Measurements from ENCODE around the gene TLE3.

TLE3 gene

DNA sequence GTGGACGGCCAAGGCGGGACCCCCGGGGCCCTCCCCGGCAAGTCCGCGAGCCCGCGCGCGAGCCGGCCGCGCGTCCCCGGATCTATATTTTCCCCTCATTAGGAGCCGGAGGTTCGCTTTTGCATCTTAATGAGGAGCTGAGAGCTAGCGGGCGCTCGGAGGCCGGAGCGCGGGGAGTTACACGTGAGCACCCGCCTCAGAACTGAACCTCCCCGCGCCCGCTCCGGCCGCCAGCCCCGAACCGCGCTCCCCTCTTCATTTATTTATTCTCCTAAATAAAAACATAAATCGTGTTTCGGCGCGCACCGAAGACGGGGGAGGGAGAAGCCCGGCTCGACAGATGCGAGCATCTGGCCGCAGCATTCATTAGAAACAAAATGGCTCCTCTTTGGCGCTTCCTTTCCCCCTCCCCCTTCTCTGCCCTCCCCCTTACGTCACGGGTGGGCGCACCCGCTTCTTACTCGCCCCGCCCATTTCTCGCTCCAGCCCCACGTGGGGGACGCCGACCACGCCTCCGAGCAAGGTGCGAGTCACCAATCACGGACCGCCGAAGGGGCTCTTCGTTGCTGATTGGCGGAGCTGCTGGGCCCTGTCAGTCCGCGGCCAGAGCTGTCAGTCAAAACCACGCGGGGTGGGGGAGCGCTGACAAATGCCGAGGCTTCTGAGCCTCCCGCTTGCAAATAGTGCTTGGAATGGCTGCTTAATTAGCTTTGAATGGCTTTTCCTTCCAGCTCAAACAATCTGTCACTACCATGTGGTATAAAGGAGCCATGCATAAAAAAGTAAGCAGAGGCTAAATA, 1.6 kb upstream of the TLE3 start:
- H3K27ac ChIP-seq = peak overlapping the region; percentile 68 to 89 (median 80); a peak in 21 of 22 replicates
- no peak for TF ChIP-seq Cebpa-rat (IDR thresholded peaks at IDR 0.05)

DNA sequence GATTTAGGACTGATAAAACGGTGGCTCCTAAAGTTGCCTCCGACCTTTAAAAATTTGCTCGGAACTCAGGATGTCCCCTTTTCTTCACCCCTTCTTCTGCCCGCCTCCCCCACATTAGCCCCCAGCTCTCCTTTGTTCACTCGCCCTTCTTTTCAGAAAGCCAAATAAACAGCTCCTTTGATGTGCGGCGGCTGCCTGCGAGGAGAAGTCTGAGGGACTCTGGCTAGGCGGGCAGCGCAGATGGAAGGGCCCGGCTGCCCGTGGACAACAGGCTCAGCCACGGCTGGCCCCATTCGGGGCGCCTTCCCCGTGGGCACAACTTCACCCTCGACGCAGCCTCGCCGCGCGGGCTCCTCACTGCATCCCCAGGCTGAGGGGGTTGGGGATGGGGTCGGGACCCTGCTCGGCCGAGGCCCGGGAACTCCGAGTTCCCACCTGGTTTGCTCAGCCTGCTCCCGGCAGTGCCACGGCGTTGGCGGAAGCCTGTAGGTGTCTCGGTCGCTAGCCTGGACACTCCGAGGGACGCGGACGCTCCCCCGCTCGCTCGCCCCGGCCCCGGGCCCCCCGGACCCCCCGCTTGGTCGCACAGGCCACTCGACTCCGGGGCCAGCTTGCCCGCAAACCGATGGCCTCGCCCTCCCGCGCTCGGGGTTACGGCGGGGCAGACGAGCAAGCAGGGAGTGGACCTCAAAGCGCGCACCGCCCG, 897 bp upstream of the TLE3 start:
- Histone ChIP-seq H3K9me3 (replicated peaks in 1 of 11) (no peaks in the 10 kb centered on the region), H3K27ac (peak overlapping the region; percentile 68 to 89 (median 80); a peak in 21 of 22 replicates), H3K9ac (peak overlapping the region; percentile 63 to 88 (median 79)), H3K27me3 (peaks cover 56 to 100% (median 97%) of the 10 kb centered on the region in 11 experiments), H3K36me3 (peaks cover 0 to 18% (median 0%) of the 10 kb centered on the region in 11 experiments; a peak in 6 of 22 replicates), H4K20me1 (peaks cover 28 to 68% (median 46%) of the 10 kb centered on the region in 11 experiments), H3K4me1 (peaks cover 50 to 69% (median 63%) of the 10 kb centered on the region in 10 experiments), H3K4me2 (peak overlapping the region; percentile 96 to 100 (median 98)), H3K4me3 (peak overlapping the region; percentile 52 to 94 (median 64))
- TF ChIP-seq Cebpa-rat (IDR thresholded peaks at IDR 0.05) = no peak

More for the DNA sequence above, 1.6 kb upstream of the TLE3 start:
- Histone ChIP-seq H3K36me3 (peaks cover 0 to 11% (median 0%) of the 10 kb centered on the region in 11 experiments; a peak in 4 of 22 replicates), H3K4me3 (peak overlapping the region; percentile 52 to 94 (median 64)), H3K9ac (peak overlapping the region; percentile 63 to 88 (median 78)), H3K4me2 (peak overlapping the region; percentile 96 to 100 (median 98)), H3K4me1 (peaks cover 50 to 68% (median 61%) of the 10 kb centered on the region in 10 experiments), H4K20me1 (peaks cover 21 to 63% (median 39%) of the 10 kb centered on the region in 11 experiments), H3K27me3 (peaks cover 50 to 100% (median 97%) of the 10 kb centered on the region in 11 experiments), H3K9me3 (replicated peaks in 1 of 11) (no peaks in the 10 kb centered on the region)

DNA sequence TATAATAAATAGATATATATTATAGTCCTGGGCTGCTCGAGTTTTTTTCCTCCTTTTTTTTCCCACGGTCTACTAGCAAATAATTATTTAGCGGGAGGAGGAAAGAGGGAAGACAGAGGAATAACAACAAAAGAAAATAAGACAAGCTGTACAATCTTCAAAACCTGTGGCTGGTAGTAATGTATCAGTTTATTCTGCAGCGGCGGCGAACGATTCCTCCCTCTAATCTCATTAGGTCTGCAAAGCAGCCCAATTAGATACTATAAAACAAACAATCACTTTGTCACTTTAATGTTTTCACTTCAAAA, 390 bp upstream of the TLE3 start:
- H3K9me3 ChIP-seq (replicated peaks in 1 of 11) = no peaks in the 10 kb centered on the region
- H3K4me3 ChIP-seq = peak overlapping the region in 6 of 10 experiments; percentile 52 to 94 (median 65); a peak in 9 of 20 replicates
- H3K4me1 ChIP-seq = peaks cover 55 to 74% (median 63%) of the 10 kb centered on the region in 10 experiments
- peaks cover 33 to 71% (median 47%) of the 10 kb centered on the region in 11 experiments for H4K20me1 ChIP-seq
- peaks cover 56 to 100% (median 97%) of the 10 kb centered on the region in 11 experiments for H3K27me3 ChIP-seq
- H3K36me3 ChIP-seq = peaks cover 0 to 23% (median 0%) of the 10 kb centered on the region in 11 experiments; a peak in 6 of 22 replicates
- no peak for TF ChIP-seq Cebpa-rat (IDR thresholded peaks at IDR 0.05)
- peak overlapping the region; percentile 96 to 100 (median 98) for H3K4me2 ChIP-seq
- peak overlapping the region in 5 of 11 experiments; percentile 78 to 88 (median 86); a peak in 5 of 22 replicates for H3K9ac ChIP-seq
- peak overlapping the region in 2 of 11 experiments; percentile 84 to 89; a peak in 3 of 22 replicates for H3K27ac ChIP-seq

DNA sequence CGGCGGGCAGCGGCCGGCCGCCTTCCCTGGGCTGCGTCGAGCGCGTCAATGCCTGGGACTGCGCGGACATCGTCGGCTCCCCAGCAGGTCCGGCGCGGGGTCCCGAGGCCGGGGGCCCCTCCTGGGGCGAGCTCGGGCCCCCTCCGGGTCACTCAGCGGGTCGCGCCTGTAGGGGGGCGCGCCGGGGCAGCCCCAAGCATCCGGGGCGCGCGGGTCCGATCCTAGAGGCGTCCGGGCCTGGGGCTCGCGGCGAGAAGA, 725 bp downstream of the TLE3 start:
- H3K9me3 ChIP-seq (replicated peaks in 1 of 11) = no peaks in the 10 kb centered on the region
- peaks cover 39 to 71% (median 52%) of the 10 kb centered on the region in 11 experiments for H4K20me1 ChIP-seq
- peaks cover 56 to 100% (median 97%) of the 10 kb centered on the region in 11 experiments for H3K27me3 ChIP-seq
- H3K9ac ChIP-seq = peak overlapping the region; percentile 34 to 90 (median 73)
- H3K27ac ChIP-seq = peak overlapping the region; percentile 17 to 86 (median 58); a peak in 18 of 22 replicates
- H3K36me3 ChIP-seq = peaks cover 0 to 34% (median 0%) of the 10 kb centered on the region in 11 experiments; a peak in 6 of 22 replicates
- H3K4me1 ChIP-seq = peaks cover 63 to 83% (median 69%) of the 10 kb centered on the region in 10 experiments
- H3K4me3 ChIP-seq = peak overlapping the region; percentile 52 to 94 (median 66)
- peak overlapping the region; percentile 93 to 100 (median 99) for H3K4me2 ChIP-seq
- no peak for TF ChIP-seq Cebpa-rat (IDR thresholded peaks at IDR 0.05)

DNA sequence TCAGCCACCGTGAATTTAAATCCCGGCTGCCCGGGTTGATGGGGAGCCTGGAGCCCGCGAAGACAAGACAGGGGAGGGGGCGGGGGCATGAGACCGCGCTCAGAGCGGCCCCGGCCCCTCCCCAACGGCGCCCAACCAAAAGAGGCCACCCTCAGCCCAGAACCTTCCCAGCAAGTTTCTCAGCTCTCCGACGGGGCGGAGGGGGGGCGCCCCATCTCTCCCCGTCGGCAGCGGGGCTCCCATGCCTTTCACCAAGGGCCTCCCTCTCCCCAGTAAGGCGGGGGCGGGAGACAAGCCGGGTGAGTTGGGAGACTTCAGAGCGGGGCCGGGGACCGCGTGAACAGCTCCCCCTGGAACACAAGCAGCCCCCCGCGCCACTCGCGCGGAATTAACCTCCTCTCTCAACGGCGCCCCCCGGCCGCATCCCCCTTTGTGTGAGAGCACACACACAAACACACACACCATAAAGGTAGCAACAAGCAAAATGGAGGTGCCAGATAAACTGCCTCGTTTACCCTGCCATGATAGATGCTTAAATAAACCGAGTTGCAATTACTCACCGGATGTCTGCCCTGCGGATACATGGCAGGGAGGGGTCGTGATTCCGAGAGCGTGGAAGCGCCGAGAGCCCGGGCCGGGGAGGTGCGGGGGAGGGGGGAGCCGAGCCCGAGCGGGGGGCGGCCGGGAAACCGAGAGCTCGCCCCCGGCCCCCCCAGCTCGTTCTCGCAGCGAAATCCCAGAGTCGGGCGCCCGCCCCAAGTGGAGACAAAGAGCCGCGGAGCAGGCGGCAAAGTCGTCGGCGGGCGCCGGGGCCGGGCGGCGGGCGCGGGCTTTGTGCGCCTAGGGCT, 1.3 kb downstream of the TLE3 start:
- Histone ChIP-seq H3K36me3 (peaks cover 0 to 40% (median 0%) of the 10 kb centered on the region in 11 experiments; a peak in 6 of 22 replicates), H3K9me3 (replicated peaks in 1 of 11) (no peaks in the 10 kb centered on the region), H3K27ac (peak overlapping the region in 10 of 11 experiments; percentile 25 to 86 (median 62); a peak in 17 of 22 replicates), H3K9ac (peak overlapping the region; percentile 34 to 90 (median 73); a peak in 20 of 22 replicates), H3K4me1 (peaks cover 59 to 79% (median 66%) of the 10 kb centered on the region in 10 experiments), H3K4me3 (peak overlapping the region; percentile 52 to 94 (median 66)), H3K27me3 (peaks cover 56 to 100% (median 97%) of the 10 kb centered on the region in 11 experiments), H4K20me1 (peaks cover 38 to 69% (median 56%) of the 10 kb centered on the region in 11 experiments), H3K4me2 (peak overlapping the region; percentile 93 to 100 (median 99))
- no peak for TF ChIP-seq Cebpa-rat (IDR thresholded peaks at IDR 0.05)

DNA sequence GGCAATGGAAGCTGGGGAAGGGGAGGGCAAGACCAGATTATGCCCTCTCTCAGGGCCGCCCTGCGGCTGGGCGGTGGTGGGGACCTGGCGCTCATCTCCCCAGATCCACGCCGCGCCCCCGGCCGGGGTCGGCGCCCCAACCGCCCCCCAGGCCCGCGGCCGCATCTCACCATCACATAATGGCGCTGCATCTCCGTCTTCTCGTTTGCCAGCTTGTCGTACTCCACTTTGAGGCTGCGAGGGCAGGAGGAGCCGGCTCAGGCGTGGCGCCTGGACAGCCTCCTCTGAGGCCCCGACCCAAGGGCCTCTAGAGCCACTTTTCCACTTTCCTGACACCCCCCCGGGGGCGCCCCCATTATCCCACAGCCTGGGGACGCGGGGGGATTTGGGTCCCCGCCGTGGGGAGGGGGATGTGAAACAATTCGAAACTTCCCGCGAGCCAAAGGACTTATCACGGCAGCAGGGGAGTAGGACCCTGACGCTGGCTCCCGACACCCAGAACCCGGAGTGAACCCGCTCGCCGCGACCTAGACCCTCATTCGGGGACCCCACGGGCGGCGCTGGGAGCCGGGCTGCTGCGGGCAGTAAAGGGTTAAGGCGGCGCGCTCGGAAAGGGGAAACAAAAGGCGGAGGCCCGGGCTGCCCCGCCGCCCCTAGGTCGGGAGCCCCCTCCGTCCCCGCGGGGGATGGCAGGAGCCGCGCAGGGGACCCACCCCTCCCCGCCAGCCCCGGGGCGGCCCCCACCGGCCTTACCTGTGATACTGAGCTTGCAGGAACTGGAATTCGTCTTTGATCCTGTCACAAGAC, 2.1 kb downstream of the TLE3 start:
- Histone ChIP-seq H3K9ac (peak overlapping the region in 9 of 11 experiments; percentile 11 to 90 (median 73); a peak in 12 of 22 replicates), H3K4me3 (peak overlapping the region; percentile 41 to 94 (median 66)), H3K27ac (peak overlapping the region in 5 of 11 experiments; percentile 65 to 86 (median 82); a peak in 6 of 22 replicates), H4K20me1 (peaks cover 34 to 70% (median 58%) of the 10 kb centered on the region in 11 experiments), H3K36me3 (peaks cover 0 to 48% (median 0%) of the 10 kb centered on the region in 11 experiments; a peak in 6 of 22 replicates), H3K27me3 (peaks cover 53 to 100% (median 97%) of the 10 kb centered on the region in 11 experiments), H3K4me1 (peaks cover 52 to 71% (median 60%) of the 10 kb centered on the region in 10 experiments), H3K4me2 (peak overlapping the region; percentile 93 to 100 (median 99)), H3K9me3 (replicated peaks in 1 of 11) (no peaks in the 10 kb centered on the region)
- no peak for TF ChIP-seq Cebpa-rat (IDR thresholded peaks at IDR 0.05)

DNA sequence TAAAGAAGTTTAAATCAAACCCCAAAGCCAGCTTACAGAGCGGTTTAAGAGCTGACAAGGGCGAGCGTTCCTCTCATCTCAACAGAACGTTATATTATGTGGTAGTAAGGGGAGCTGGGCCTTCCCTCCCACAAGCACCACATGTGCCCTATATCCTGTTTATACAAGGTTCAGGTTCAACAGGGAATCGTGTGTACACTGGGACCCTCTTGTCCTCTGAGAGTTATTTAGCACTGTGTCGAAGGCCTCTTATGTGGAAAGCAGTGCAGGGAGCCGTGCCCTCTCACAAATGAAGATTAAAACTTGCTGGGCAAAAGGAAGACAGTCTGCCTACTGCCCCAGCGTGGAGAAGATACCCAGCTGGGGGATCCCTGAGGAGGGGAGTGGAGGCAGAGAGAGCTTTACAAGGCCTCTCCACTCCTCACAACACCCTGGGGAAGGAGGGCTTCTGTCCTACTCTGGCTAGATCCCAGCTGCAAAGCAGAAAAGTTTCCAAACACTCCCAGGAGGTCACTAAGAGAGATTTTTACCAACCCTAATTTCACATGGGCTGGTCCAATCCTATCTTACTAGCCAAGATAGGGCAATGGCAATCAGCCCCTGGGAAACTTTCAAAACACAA, 2.9 kb downstream of the TLE3 start:
- Histone ChIP-seq H3K4me3 (peak overlapping the region in 7 of 10 experiments; percentile 60 to 94 (median 82); a peak in 13 of 20 replicates), H3K27ac (no peak overlapping the region), H4K20me1 (peaks cover 32 to 74% (median 56%) of the 10 kb centered on the region in 11 experiments), H3K4me1 (peaks cover 45 to 66% (median 54%) of the 10 kb centered on the region in 10 experiments), H3K9ac (peak overlapping the region in 4 of 11 experiments; percentile 86 to 90 (median 88); a peak in 6 of 22 replicates), H3K9me3 (replicated peaks in 1 of 11) (no peaks in the 10 kb centered on the region), H3K27me3 (peaks cover 48 to 99% (median 95%) of the 10 kb centered on the region in 11 experiments), H3K36me3 (peaks cover 0 to 56% (median 0%) of the 10 kb centered on the region in 11 experiments; a peak in 6 of 22 replicates), H3K4me2 (peak overlapping the region in 10 of 11 experiments; percentile 93 to 100 (median 99); a peak in 16 of 22 replicates)
- no peak for TF ChIP-seq Cebpa-rat (IDR thresholded peaks at IDR 0.05)

All from BLaER1 treated with 17β-estradiol and CSF1 and Interleukin-3, amounts not matched to agents 10 nM and 100 nM (cell line).